ENCODE results near the gene LRP1B. TPM values are rescaled to one million over a fixed set of nuclear protein-coding genes. Genes with fewer than 3 reads are reported as not detected.

Gene LRP1B
- total RNA-seq, 1 donor from 2014 or later: 1.7 TPM

DNA sequence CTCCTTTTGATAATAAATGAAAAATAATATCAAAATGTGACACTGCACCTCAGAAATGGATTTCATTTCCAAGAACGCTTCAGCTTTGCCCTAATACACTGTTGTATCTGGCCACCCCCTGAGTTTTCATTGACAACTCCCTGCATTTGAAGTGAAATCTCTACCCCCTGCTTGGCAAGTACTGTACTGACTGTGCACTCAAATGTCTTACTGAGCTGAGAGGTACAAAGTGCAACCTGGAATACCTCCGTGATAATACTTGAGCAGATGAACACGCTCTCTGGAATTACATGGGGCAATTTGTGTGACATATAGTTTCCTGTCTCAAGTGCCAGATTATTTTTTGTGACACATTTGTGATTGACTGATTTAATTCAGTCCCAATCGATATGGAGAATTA, 231.1 kb downstream of the LRP1B start:
- peaks cover 10% of the 10 kb centered on the region for H3K4me1 Mint-ChIP-seq
- no peaks in the 10 kb centered on the region for H3K9me3 Mint-ChIP-seq
- TF ChIP-seq CTCF (IDR thresholded peaks at IDR 0.05; ENCODE audit: unreplicated experiment): no peak
- no peak overlapping the region for H3K27ac Mint-ChIP-seq
- no peaks in the 10 kb centered on the region for H3K27me3 Mint-ChIP-seq (ENCODE audit: low read depth)
- no peak overlapping the region for H3K4me3 Mint-ChIP-seq
- no peak for DNase-seq (ENCODE audit: low spot score in 2 of 2, unreplicated experiment in 2 of 2)
- no peaks in the 10 kb centered on the region for H3K36me3 Mint-ChIP-seq

DNA sequence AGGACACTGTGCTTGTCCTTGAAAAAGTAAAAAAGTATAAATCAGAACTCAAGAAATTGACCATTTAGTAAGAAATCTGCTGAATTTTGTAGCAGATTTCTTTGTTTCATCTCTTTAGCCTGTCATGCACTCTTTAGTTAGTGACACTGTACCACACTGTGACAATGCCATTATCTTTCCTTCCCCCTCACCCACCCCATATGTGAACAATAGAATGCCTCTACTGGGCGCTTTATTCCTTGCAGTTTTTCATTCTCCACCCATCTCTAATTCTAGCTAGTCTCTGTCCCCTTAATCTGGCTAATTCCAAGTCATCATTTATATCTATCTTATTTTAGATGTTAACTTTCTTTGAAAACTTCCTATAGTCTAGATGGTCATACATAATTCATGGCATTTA, 241.0 kb downstream of the LRP1B start:
- Mint-ChIP-seq H3K4me3 (no peak overlapping the region), H3K36me3 (no peaks in the 10 kb centered on the region), H3K9me3 (no peaks in the 10 kb centered on the region), H3K4me1 (peaks cover 10% of the 10 kb centered on the region), H3K27ac (no peak overlapping the region), H3K27me3 (ENCODE audit: low read depth) (no peaks in the 10 kb centered on the region)
- TF ChIP-seq CTCF (IDR thresholded peaks at IDR 0.05; ENCODE audit: unreplicated experiment): no peak
- no peak for DNase-seq (ENCODE audit: low spot score in 2 of 2, unreplicated experiment in 2 of 2)

DNA sequence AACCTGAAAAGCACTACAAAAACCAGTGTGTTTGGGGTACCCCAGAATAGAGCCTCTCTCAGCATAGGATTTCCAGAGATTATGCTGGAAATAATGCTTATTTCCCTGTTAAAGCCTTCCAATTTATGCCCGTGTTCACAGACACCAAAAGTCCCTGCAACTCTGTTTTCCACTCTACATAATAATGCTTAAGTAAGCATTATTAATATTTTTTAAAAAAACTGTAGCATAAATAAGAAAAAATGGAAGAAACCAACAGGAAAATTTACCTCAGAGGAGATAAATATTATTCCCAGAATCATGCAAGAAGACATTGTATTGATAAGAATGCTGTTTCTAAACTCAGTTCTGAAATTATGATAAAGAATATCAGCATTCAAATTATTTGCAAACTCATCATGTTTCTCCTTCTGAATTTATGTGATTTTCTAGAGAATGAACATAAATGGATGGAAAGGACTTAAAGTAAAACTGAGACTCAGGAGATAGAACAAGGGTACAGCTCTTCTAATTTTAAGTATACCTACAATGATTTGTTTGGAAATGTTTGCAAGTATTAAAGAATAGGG, 241.7 kb downstream of the LRP1B start:
- H3K27ac Mint-ChIP-seq: no peak overlapping the region

GRCh38 chr2:141887363-141887762, 243.5 kb downstream of the LRP1B start:
- TF ChIP-seq CTCF (IDR thresholded peaks at IDR 0.05; ENCODE audit: unreplicated experiment): no peak
- no peak for DNase-seq (ENCODE audit: low spot score in 2 of 2, unreplicated experiment in 2 of 2)
- peaks cover 10% of the 10 kb centered on the region for H3K4me1 Mint-ChIP-seq
- no peaks in the 10 kb centered on the region for H3K27me3 Mint-ChIP-seq (ENCODE audit: low read depth)
- no peak overlapping the region for H3K4me3 Mint-ChIP-seq
- no peaks in the 10 kb centered on the region for H3K9me3 Mint-ChIP-seq
- H3K27ac Mint-ChIP-seq: no peak overlapping the region
- H3K36me3 Mint-ChIP-seq: no peaks in the 10 kb centered on the region

More for the DNA sequence above, 241.7 kb downstream of the LRP1B start:
- Mint-ChIP-seq H3K9me3 (no peaks in the 10 kb centered on the region), H3K27me3 (ENCODE audit: low read depth) (no peaks in the 10 kb centered on the region), H3K4me3 (no peak overlapping the region), H3K4me1 (peaks cover 10% of the 10 kb centered on the region), H3K36me3 (no peaks in the 10 kb centered on the region)
- no peak for TF ChIP-seq CTCF (IDR thresholded peaks at IDR 0.05; ENCODE audit: unreplicated experiment)
- no peak for DNase-seq (ENCODE audit: low spot score in 2 of 2, unreplicated experiment in 2 of 2)

DNA sequence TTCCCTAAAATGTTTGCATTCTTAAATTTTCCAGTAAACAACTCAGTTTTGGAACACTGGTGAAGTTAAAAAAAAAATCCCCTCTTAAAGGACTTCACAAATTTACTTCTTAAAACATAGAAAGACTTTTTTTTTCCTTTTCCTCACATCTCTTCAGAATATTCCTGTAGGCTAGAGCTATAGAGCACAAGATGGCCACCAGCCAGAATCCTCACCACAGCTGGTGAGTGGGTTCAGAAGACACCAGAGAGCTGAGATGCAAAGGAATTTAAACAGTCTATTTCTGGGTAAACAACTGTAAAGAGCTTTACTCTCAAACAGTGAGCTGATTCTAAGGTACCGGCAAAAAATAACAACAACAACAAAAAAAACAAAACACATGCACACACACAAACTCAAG, 252.8 kb downstream of the LRP1B start:
- no peaks in the 10 kb centered on the region for H3K4me1 Mint-ChIP-seq
- no peak for DNase-seq (ENCODE audit: low spot score in 2 of 2, unreplicated experiment in 2 of 2)
- H3K27me3 Mint-ChIP-seq (ENCODE audit: low read depth): no peaks in the 10 kb centered on the region
- no peak overlapping the region for H3K4me3 Mint-ChIP-seq
- no peak overlapping the region for H3K27ac Mint-ChIP-seq
- H3K9me3 Mint-ChIP-seq: peaks cover 11% of the 10 kb centered on the region
- no peak for TF ChIP-seq CTCF (IDR thresholded peaks at IDR 0.05; ENCODE audit: unreplicated experiment)
- no peaks in the 10 kb centered on the region for H3K36me3 Mint-ChIP-seq
